ENCODE measurements around the gene EIF3A.
A peak's percentile ranks its signal among the peaks of the same experiment; 100 is the strongest.

EIF3A gene

DNA sequence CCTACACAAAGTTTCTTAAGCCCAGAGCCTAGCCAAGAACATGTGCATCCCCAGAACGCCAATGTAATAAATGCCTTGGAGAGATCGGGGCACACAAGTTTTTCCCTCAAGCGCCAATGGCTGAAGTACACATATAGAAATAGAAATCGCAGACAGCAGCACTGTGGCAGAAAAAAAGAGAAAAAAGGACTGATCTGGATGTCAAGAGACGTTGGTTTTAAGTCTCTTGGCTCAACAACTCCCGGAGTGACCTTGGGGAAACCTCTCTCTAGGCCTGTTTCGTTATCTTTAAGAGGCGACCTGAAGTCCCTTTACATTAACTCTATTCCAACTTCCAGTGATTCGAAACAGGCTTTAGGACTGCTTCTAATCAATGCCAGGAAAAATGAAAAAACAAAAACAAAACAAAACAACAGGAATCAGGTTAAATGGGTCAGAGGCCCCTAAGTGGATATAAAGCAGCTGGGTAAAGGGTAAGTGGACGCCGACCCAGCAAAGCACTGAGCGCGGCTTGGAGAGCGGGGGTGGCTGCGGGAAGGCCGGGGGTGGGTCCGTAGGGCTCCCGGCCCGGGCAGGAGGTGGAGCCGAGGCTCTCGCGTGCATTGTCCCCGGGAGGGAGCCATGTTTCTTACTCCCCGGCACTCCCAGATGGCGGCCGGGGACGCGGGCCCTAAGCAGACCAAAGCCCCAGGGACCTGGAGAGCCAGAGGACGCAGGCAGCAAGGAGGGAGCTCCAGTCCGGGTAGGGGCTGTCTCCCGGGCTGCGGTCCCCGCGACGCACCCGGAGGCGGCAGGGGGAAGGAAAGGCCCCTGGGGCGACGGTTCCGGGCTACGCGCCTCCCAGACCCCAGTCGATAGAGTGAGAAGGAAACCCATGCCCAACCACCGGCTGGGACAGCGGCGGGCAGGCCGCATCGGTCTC, 757 bp downstream of the EIF3A start:
- TF ChIP-seq, protein P1, sequence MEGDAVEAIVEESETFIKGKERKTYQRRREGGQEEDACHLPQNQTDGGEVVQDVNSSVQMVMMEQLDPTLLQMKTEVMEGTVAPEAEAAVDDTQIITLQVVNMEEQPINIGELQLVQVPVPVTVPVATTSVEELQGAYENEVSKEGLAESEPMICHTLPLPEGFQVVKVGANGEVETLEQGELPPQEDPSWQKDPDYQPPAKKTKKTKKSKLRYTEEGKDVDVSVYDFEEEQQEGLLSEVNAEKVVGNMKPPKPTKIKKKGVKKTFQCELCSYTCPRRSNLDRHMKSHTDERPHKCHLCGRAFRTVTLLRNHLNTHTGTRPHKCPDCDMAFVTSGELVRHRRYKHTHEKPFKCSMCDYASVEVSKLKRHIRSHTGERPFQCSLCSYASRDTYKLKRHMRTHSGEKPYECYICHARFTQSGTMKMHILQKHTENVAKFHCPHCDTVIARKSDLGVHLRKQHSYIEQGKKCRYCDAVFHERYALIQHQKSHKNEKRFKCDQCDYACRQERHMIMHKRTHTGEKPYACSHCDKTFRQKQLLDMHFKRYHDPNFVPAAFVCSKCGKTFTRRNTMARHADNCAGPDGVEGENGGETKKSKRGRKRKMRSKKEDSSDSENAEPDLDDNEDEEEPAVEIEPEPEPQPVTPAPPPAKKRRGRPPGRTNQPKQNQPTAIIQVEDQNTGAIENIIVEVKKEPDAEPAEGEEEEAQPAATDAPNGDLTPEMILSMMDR (IDR thresholded peaks at IDR 0.05; ENCODE audit: control insufficient read depth, insufficient read depth, low read depth, low read length, missing control alignments) = no peak
- DNase-seq (ENCODE audit: low read depth) = no peak
- H3K4me3 ChIP-seq (ENCODE audit: control insufficient read depth, low read depth, low read length) = peak overlapping the region; percentile 89

DNA sequence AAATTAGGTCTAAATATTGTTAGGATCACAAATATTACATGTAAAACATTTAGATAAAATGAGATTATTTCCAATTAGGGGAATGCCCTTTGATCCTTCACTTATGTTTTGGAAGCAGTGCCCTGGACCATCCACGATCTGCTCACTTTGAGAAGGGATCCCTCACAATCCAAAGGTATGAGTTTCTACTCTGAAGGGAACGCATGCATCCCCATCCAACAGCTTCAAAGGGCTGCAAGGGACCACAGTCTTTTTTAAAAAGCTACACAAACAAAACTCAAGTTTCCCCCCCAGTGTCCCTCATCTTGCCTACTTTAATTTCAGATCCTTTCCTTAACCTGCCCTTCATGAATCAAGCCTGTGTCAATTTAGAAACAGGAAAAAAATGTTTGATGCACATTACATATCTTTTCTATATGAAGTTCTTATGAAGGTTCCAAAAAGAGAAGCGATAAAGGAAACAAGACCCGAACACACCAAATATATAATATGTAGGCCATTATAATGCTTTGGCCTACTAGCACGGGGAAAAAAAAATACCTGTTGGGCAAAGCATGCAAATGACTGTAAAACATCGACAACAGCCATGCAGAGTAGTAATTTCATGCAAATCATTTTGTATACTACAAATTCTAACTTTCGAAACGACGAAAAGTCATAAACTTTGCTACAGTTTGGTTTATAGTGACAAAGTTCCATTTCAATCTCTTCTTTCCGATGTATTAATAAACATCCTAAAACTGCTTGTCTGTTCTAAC, 2.0 kb downstream of the EIF3A start:
- TF ChIP-seq, protein P1 (IDR thresholded peaks at IDR 0.05; ENCODE audit: control insufficient read depth, insufficient read depth, low read depth, low read length, missing control alignments) = no peak
- H3K4me3 ChIP-seq (ENCODE audit: control insufficient read depth, low read depth, low read length) = peak overlapping the region; percentile 89
- no peak for DNase-seq (ENCODE audit: low read depth)

DNA sequence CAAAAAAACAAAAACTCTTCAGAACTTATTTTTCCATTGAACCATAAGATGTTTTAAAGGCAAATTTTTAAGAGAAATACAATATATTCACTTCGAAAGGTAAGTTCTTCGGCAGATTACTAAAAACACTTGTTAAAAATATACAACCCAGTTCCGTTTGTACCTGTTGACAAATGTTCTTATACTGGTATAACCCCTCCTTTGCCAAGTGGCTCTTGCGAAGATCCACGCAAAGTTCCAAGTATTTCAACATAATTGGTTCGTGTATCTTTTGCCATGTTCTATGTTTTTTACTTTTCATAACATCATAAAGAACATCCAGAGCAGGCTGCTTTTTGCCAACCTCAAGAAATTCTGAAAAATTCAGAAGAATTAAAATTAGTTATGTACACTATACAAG, 7.0 kb downstream of the EIF3A start:
- TF ChIP-seq, protein P1 (IDR thresholded peaks at IDR 0.05; ENCODE audit: control insufficient read depth, insufficient read depth, low read depth, low read length, missing control alignments) = no peak
- no peak overlapping the region for H3K4me3 ChIP-seq (ENCODE audit: control insufficient read depth, low read depth, low read length)
- DNase-seq (ENCODE audit: low read depth) = no peak

DNA sequence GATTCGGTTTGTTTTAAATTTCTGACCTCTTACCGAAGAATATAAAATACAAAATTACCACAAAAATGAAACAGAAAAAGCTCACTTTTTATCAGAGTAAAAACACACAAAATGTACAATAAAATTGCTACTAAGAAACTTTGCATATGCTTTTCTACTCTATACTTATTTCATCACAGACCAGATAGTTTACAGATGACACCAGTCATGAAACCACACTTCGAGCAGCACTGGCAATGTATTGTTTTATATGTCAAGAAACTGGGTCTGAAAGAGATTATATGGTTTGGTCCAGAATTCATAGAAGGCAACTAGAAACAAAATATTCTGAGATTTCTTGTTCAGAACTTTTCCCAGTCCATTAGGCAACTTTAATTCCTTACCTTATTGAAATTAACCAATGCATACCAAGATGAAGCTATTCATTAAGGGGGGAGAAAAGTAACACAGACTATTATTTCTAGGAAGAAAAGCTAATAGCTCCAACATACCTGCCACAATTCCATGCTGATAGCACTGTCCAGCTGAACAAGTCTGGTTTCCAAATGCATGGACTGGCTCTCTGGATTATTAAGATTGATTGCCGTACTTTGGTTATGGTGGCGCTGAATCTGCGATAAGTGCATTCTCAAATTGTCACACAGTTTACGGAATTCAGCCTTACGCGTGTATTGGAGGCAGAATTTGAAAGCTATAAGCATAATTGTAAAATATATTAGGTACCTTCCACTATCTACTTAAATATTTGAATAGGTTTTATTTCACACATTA, 10.0 kb downstream of the EIF3A start:
- TF ChIP-seq, protein P1 (IDR thresholded peaks at IDR 0.05; ENCODE audit: control insufficient read depth, insufficient read depth, low read depth, low read length, missing control alignments) = no peak
- H3K4me3 ChIP-seq (ENCODE audit: control insufficient read depth, low read depth, low read length) = no peak overlapping the region
- no peak for DNase-seq (ENCODE audit: low read depth)

DNA sequence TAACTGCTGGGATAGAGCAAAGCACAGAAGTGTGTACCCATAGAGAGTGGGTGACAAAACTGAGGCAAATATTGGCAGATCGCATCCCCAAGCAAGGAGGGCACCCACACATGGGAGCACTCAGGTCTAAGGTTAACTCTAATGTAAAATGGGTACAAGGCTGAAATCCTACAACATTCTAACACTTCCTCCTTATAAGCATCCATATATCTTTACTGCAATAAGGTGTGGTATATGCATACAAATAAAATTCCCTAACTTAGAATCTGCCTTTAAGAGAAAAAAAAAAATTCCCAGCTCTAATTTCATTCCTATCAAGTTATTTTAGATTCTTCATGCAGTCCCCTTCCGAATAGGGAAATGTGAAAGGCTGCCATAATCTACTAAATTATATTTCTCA, 18.7 kb downstream of the EIF3A start:
- no peak for DNase-seq (ENCODE audit: low read depth)
- no peak overlapping the region for H3K4me3 ChIP-seq (ENCODE audit: control insufficient read depth, low read depth, low read length)
- TF ChIP-seq, protein P1 (IDR thresholded peaks at IDR 0.05; ENCODE audit: control insufficient read depth, insufficient read depth, low read depth, low read length, missing control alignments) = no peak

DNA sequence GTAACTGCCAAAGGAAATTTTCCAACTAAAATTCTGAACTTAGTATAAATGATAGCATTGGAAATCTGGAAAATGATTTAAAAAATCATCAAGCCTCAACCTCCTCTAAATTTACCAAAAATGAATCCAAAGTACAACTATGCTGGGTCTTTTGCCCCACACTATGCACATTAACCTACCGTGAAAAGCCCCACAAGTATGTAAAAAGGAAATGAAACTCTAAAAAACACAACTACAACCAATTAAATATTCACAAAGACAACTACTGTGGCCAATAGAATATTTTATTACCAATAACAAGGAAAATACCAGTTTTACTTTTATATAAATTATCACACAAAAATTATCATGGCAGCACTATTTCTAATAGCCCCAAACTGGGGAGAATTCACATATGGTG, 19.3 kb downstream of the EIF3A start:
- H3K4me3 ChIP-seq (ENCODE audit: control insufficient read depth, low read depth, low read length) = no peak overlapping the region
- TF ChIP-seq, protein P1 (IDR thresholded peaks at IDR 0.05; ENCODE audit: control insufficient read depth, insufficient read depth, low read depth, low read length, missing control alignments) = no peak
- DNase-seq (ENCODE audit: low read depth) = no peak
